Lung (tissue), 12 donors: ENCODE results near the gene GRIA2. TPM values are rescaled to one million over a fixed set of nuclear protein-coding genes. Genes with fewer than 3 reads are reported as not detected.
A peak's percentile ranks its signal among the peaks of the same experiment; 100 is the strongest.
"Not testable (repeated sequence)": the region's sequence is repeated elsewhere in the genome, so short reads cannot be mapped to it uniquely, and the experiment has no call there.

Experiments
- ATAC-seq: fragments of 200-7000 bp; cut with Tn5 transposase; one replicate; pipeline ENCODE4 v1.9.1; 2020; ENCODE audit warnings: moderate number of reproducible peaks; ENCODE audit not compliant: insufficient read depth, low FRiP score
- DNase-seq, 3 donors: peaks; one replicate each; pipeline ENCODE4 v3.0.0-alpha.2; 2013 to 2017
- H3K27ac ChIP-seq, 2 donors: one replicate each; pipeline ENCODE4 v1.5.1; 2013; ENCODE audit warnings: mild to moderate bottlenecking in 2 of 2, moderate library complexity in 2 of 2, control low read depth in 1 of 2, inconsistent platforms in 1 of 2, low read depth in 1 of 2, low read length in 1 of 2
- H3K27me3 ChIP-seq, 3 donors: one replicate each; pipeline ENCODE4 v1.5.1; 2013; ENCODE audit warnings: low read length in 2 of 3; ENCODE audit not compliant: control insufficient read depth in 3 of 3, insufficient read depth in 3 of 3
- H3K36me3 ChIP-seq, 4 donors: one replicate each; pipeline ENCODE4 v1.5.1; 2013; ENCODE audit warnings: low read length in 4 of 4, mild to moderate bottlenecking in 1 of 4, moderate library complexity in 1 of 4; ENCODE audit not compliant: control insufficient read depth in 4 of 4, insufficient read depth in 4 of 4
- H3K4me1 ChIP-seq, 5 donors: one replicate each; pipeline ENCODE4 v1.5.1; 2013; ENCODE audit warnings: low read length in 5 of 5, mild to moderate bottlenecking in 2 of 5, moderate library complexity in 1 of 5; ENCODE audit not compliant: control insufficient read depth in 5 of 5, insufficient read depth in 5 of 5
- H3K4me3 ChIP-seq: one replicate; pipeline ENCODE4 v1.5.1; 2013; ENCODE audit warnings: mild to moderate bottlenecking, control low read depth, moderate library complexity
- H3K9ac ChIP-seq, 2 donors: one replicate each; pipeline ENCODE4 v1.5.1; 2013; ENCODE audit warnings: low read length in 2 of 2, control low read depth in 1 of 2; ENCODE audit not compliant: insufficient read depth in 1 of 2
- H3K9me3 ChIP-seq, 4 donors: one replicate each; pipeline ENCODE4 v1.5.1; 2013; ENCODE audit warnings: low read length in 3 of 4, mild to moderate bottlenecking in 1 of 4, moderate library complexity in 1 of 4; ENCODE audit not compliant: control insufficient read depth in 4 of 4, insufficient read depth in 3 of 4
- WGBS, 2 donors: extraction: QIAGEN DNeasy Blood & Tissue Kit; methylation state at CpG; one replicate each; pipeline ENCODE4 v1.1.7; 2013; 5-methylcytosine and 5-hydroxymethylcytosine counted together
- polyA plus RNA-seq, 2 donors: library from polyadenylated mRNA; stranded (reverse); fragments of 200-250 nt; gene quantifications; one replicate each; pipeline ENCODE4 v1.2.1, GENCODE V29; 2013
- total RNA-seq, 2 donors: library from RNA; depleted of rRNA in 1 of 2; stranded (reverse); fragments of >200 nt in 1 of 2; gene quantifications; one replicate each; pipeline ENCODE4 v1.2.1, GENCODE V29; 2014 to 2021
- TF ChIP-seq, protein P1 (sequence below): IDR thresholded peaks from 2 replicates; pipeline ENCODE4 v1.5.1; 2012; ENCODE audit warnings: mild to moderate bottlenecking; ENCODE audit errors: control extremely low read depth, extremely low read depth
- donor health status: control.
- donor health status: control.
- donor health status: Bipolar disorder and iron deficiency.
- donor health status: healthy.
- donor health status: DM: yes; HTN: yes; CAD: no.

The GRIA2 gene
- total and polyA plus RNA-seq, 4 donors: 0.02 to 5.6 (median 0.03) TPM; not detected in 1

DNA sequence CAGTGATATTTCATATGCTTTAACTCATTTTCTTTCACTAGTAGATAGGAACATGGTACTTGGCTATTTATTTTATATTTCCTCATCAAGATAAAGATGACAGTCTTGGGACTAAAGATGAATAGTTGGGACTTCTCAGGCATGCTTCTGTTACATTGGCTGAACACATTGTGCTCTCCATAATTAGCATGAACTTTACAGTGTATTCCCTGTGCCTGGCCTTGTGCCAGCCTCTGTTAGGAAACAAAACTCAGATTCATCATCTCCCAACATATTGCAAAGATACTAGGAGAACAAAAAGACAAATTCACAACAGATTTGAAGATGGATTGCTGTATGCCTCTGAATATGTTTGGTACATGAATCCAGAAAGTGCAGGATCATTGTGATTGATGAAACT lies 26.4 kb downstream of the GRIA2 start:
- H3K27me3 ChIP-seq: no peaks in the 10 kb centered on the region
- H3K9me3 ChIP-seq: no peaks in the 10 kb centered on the region
- no peak overlapping the region for H3K4me3 ChIP-seq
- no peaks in the 10 kb centered on the region for H3K4me1 ChIP-seq
- no peak for DNase-seq
- TF ChIP-seq, protein P1, sequence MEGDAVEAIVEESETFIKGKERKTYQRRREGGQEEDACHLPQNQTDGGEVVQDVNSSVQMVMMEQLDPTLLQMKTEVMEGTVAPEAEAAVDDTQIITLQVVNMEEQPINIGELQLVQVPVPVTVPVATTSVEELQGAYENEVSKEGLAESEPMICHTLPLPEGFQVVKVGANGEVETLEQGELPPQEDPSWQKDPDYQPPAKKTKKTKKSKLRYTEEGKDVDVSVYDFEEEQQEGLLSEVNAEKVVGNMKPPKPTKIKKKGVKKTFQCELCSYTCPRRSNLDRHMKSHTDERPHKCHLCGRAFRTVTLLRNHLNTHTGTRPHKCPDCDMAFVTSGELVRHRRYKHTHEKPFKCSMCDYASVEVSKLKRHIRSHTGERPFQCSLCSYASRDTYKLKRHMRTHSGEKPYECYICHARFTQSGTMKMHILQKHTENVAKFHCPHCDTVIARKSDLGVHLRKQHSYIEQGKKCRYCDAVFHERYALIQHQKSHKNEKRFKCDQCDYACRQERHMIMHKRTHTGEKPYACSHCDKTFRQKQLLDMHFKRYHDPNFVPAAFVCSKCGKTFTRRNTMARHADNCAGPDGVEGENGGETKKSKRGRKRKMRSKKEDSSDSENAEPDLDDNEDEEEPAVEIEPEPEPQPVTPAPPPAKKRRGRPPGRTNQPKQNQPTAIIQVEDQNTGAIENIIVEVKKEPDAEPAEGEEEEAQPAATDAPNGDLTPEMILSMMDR: no peak
- H3K36me3 ChIP-seq: no peaks in the 10 kb centered on the region
- no peak overlapping the region for H3K9ac ChIP-seq
- H3K27ac ChIP-seq: no peak overlapping the region
- ATAC-seq: no peak

DNA sequence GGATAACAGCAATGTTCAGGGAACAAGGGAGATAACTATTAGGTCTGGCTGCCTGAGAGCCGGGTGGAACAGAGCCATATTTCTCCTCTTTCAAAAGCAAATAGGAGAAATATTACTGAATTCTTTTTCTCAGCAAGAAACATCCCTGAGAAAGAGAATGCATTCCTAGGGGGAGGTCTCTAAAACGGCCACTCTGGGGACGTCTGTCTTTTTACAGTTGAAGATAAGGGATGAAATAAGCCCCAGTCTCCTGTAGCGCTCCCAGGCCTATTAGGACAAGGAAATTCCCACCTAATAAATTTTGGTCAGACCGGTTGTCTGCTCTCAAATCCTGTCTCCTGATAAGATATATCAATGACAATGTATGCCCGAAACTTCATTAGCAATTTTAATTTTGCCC lies 37.6 kb downstream of the GRIA2 start:
- H3K27ac ChIP-seq, H3K4me3 ChIP-seq, H3K27me3 ChIP-seq, H3K9ac ChIP-seq, DNase-seq, H3K36me3 ChIP-seq, H3K9me3 ChIP-seq, H3K4me1 ChIP-seq, ATAC-seq: not testable (repeated sequence)
- WGBS, 2 donors: 82 to 85% methylated on average over 6 of the region's 6 CpGs

DNA sequence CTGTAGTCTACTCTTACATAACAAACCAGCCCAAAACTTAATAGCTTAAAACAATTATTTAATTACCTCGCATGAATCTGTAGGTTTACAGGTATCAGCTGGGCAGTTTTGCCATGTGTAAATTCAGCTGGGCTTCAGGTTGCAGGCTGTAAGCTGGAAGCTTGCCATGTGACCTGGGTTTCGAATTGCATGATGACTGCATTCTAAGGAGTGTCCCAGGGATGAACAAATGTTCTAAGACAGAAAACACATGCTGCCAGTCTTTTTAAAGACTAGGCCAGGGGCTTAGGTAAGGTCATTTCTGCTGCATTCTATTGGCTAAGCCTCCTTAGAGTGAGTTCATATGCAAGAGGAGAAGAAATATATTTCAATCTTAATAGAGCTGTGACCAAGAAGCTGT lies 44.8 kb downstream of the GRIA2 start:
- no peak overlapping the region for H3K4me3 ChIP-seq
- no peaks in the 10 kb centered on the region for H3K9me3 ChIP-seq
- no peaks in the 10 kb centered on the region for H3K27me3 ChIP-seq
- no peaks in the 10 kb centered on the region for H3K36me3 ChIP-seq
- TF ChIP-seq, protein P1: no peak
- ATAC-seq (no peak), DNase-seq (peak in 1 of 3 donors; percentile 6)
- no peak overlapping the region for H3K9ac ChIP-seq
- H3K4me1 ChIP-seq: no peaks in the 10 kb centered on the region
- WGBS, 2 donors: 61 to 62% methylated on average over 2 of the region's 2 CpGs
- H3K27ac ChIP-seq: no peak overlapping the region

DNA sequence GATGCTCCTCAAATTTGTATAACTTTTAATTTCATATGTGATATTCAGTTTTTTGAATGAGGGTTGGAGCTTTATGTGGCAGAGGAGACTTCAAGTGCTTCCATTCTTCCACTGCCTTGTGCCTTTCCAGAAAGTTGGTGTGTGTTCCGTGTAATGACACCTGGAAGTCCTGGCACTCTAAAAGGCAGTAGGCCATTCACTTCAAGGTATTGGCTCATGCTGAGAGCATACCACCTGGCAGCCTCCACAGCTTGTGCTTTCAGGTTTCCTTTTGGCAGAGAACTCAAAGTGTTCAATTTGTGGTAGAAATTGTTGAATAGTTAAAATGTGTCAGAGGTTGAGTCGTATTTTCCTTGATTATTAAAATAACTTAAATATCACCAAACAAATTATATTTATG lies 49.6 kb downstream of the GRIA2 start:
- Histone ChIP-seq H3K27ac (no peak overlapping the region), H3K4me1 (no peaks in the 10 kb centered on the region), H3K9ac (no peak overlapping the region), H3K4me3 (no peak overlapping the region), H3K9me3 (no peaks in the 10 kb centered on the region), H3K27me3 (no peaks in the 10 kb centered on the region), H3K36me3 (no peaks in the 10 kb centered on the region)
- ATAC-seq (no peak), DNase-seq (no peak)
- TF ChIP-seq, protein P1: no peak
- WGBS, 2 donors: 80 to 88% methylated on average over 2 of the region's 2 CpGs
